ENCODE results near the gene CCR5AS.
"Not testable (repeated sequence)": the region's sequence is repeated elsewhere in the genome, so short reads cannot be mapped to it uniquely, and the experiment has no call there.

GRCh38 chr3:46402902-46403301, 4.0 kb downstream of the CCR5AS start:
- not testable (repeated sequence) for TF ChIP-seq POLR2A, CTCF (IDR thresholded peaks at IDR 0.05)

Data from vagina (tissue), 2 donors.